Gastrocnemius medialis (tissue), 4 donors: ENCODE data around the gene IMP3. TPM values are rescaled to one million over a fixed set of nuclear protein-coding genes. Genes with fewer than 3 reads are reported as not detected.
A peak's percentile ranks its signal among the peaks of the same experiment; 100 is the strongest.

Experiments
- ATAC-seq, 2 donors: fragments of 150-250 bp; one replicate each; pipeline ENCODE4 v1.9.1; 2016
- DNase-seq, 2 donors: peaks; one replicate each; pipeline ENCODE4 v3.0.0-alpha.2; 2019
- H3K27ac ChIP-seq, 4 donors: fragments of 200-600 bp; sonication (generic); 1 replicate in 1 of 4; 2 replicates in 3 of 4; pipeline ENCODE4 v1.5.1; 2016 to 2018; ENCODE audit warnings: mild to moderate bottlenecking in 2 of 4, moderate library complexity in 1 of 4
- H3K27me3 ChIP-seq, 3 donors: fragments of 200-600 bp; sonication (generic) in 2 of 3; 1 replicate in 1 of 3; 2 replicates in 2 of 3; pipeline versions ENCODE4 v1.5.1 to v1.6.0; 2016 to 2019; ENCODE audit warnings: mild to moderate bottlenecking in 1 of 3, moderate library complexity in 1 of 3
- H3K36me3 ChIP-seq, 2 donors: fragments of 200-600 bp; sonication (generic) in 1 of 2; one replicate each; pipeline ENCODE4 v1.5.1; 2017 to 2018
- H3K4me1 ChIP-seq, 2 donors: fragments of 200-600 bp; sonication (generic) in 1 of 2; one replicate each; pipeline ENCODE4 v1.5.1; 2016 to 2017; ENCODE audit warnings: mild to moderate bottlenecking in 2 of 2
- H3K4me3 ChIP-seq, 4 donors: fragments of 200-600 bp; sonication (generic) in 3 of 4; 1 replicate in 1 of 4; 2 replicates in 3 of 4; pipeline ENCODE4 v1.5.1; 2016 to 2019; ENCODE audit warnings: mild to moderate bottlenecking in 2 of 4
- H3K9me3 ChIP-seq, 3 donors: fragments of 200-600 bp; sonication (generic) in 2 of 3; 1 replicate in 1 of 3; 2 replicates in 2 of 3; pipeline ENCODE4 v1.5.1; 2016 to 2019
- POLR2A ChIP-seq, 2 donors: fragments of 450-650 bp; IDR thresholded peaks; one replicate each; pipeline ENCODE4 v1.6.1; 2017; ENCODE audit warnings: antibody characterized with exemption in 2 of 2, mild to moderate bottlenecking in 2 of 2, moderate library complexity in 2 of 2
- in situ Hi-C, 4 donors: fragments of 200-750 bp; cut with MboI; loops; one replicate each; pipeline versions ENCODE4 v1.15.0 to v1.8.0; 2017; ENCODE audit warnings: low sequenced_read_pairs in 4 of 4
- intact Hi-C: fragments of 100-400 bp; cut with DNase I; formaldehyde crosslinking; loops from one replicate; pipeline ENCODE4 v1.15.1; 2023; ENCODE audit warnings: low total_unique reads
- total RNA-seq, 4 donors: library from RNA; depleted of rRNA; stranded (reverse); fragments of >200 nt; gene quantifications; one replicate each; pipeline versions ENCODE4 v1.1.0 to v1.2.3, GENCODE V29; 2016
- TF ChIP-seq, protein P1 (sequence below), 5 experiments: fragments of 450-650 bp in 3 of 5; fragments of 200-600 bp in 2 of 5; sonication (generic) in 2 of 5; IDR thresholded peaks in 4 of 5; conservative IDR thresholded peaks in 1 of 5; 1 replicate in 4 of 5; 2 replicates in 1 of 5; pipeline ENCODE4 v1.5.1; 2016 to 2019; ENCODE audit warnings: antibody characterized with exemption in 5 of 5, mild to moderate bottlenecking in 3 of 5, moderate library complexity in 3 of 5

IMP3 gene
- total RNA-seq, 4 donors from 2014 or later: 110 to 184 (median 153) TPM

DNA sequence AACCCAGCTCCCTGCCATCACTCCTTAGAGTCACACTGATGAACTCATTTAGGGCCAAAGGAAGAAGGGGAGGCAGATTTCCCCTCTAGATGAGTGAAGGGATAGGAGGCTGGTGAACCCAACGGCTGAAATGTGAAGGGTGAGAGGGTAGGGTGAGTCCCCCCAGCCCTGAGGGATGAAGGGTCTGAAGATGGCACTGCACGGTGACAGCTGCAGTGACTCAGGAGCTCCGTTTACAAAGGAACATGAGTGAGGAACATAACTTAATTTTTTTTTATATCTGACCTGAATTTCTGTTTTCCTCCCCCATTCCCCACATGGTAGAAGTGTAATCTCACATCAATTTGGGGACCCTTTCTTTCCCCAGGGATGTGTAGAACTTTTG, 21.7 kb upstream of the IMP3 start:
- ATAC-seq (no peak), DNase-seq (no peak)
- TF ChIP-seq, protein P1, sequence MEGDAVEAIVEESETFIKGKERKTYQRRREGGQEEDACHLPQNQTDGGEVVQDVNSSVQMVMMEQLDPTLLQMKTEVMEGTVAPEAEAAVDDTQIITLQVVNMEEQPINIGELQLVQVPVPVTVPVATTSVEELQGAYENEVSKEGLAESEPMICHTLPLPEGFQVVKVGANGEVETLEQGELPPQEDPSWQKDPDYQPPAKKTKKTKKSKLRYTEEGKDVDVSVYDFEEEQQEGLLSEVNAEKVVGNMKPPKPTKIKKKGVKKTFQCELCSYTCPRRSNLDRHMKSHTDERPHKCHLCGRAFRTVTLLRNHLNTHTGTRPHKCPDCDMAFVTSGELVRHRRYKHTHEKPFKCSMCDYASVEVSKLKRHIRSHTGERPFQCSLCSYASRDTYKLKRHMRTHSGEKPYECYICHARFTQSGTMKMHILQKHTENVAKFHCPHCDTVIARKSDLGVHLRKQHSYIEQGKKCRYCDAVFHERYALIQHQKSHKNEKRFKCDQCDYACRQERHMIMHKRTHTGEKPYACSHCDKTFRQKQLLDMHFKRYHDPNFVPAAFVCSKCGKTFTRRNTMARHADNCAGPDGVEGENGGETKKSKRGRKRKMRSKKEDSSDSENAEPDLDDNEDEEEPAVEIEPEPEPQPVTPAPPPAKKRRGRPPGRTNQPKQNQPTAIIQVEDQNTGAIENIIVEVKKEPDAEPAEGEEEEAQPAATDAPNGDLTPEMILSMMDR (IDR thresholded peaks at IDR 0.05 in 4 of 5, conservative IDR thresholded peaks at IDR 0.05 in 1 of 5): no peak
- Histone ChIP-seq H3K36me3 (no peaks in the 10 kb centered on the region), H3K9me3 (no peaks in the 10 kb centered on the region), H3K4me3 (no peak overlapping the region), H3K27ac (peak overlapping the region; percentile 69 to 74 (median 73)), H3K4me1 (peaks cover 12 to 18% of the 10 kb centered on the region in 2 donors), H3K27me3 (no peaks in the 10 kb centered on the region)
- intact Hi-C loops: no loop called here
- in situ Hi-C loops: no loop called here

DNA sequence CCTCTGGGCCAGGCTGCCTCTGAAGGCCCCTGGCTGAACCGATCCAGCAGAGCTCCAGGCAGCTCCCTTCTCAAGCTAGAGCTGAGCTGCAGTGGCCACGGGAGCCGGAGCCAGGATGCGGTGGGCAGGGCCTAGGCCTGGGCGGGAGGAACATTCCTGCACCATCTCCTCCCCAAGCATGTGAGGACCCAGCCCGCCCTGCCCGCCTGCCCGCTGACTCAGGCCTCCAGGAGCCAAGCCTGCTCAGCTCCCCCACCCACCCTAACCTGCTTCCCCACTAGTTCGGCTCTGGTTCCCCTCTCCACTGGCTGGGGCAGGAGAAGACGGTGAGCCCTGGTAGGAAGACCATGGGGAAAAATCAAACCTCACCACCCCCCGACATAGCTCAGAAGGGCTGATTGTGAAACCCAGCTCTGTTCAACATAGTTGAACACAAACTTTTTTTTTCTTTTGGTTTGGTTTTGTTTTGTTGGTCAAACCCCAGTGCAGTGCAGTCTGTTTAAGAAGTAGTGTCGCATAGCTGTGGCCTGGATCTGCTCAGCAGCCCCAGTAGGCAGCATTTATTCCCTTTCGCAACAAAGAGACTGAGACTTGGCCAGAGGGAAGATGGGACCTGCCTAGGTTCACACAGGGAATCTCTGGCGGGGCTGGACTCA, 21.2 kb upstream of the IMP3 start:
- TF ChIP-seq, protein P1 (IDR thresholded peaks at IDR 0.05 in 4 of 5, conservative IDR thresholded peaks at IDR 0.05 in 1 of 5): no peak
- no peak for TF ChIP-seq POLR2A (IDR thresholded peaks at IDR 0.05)
- no peaks in the 10 kb centered on the region for H3K36me3 ChIP-seq
- in situ Hi-C loops: no loop called here

DNA sequence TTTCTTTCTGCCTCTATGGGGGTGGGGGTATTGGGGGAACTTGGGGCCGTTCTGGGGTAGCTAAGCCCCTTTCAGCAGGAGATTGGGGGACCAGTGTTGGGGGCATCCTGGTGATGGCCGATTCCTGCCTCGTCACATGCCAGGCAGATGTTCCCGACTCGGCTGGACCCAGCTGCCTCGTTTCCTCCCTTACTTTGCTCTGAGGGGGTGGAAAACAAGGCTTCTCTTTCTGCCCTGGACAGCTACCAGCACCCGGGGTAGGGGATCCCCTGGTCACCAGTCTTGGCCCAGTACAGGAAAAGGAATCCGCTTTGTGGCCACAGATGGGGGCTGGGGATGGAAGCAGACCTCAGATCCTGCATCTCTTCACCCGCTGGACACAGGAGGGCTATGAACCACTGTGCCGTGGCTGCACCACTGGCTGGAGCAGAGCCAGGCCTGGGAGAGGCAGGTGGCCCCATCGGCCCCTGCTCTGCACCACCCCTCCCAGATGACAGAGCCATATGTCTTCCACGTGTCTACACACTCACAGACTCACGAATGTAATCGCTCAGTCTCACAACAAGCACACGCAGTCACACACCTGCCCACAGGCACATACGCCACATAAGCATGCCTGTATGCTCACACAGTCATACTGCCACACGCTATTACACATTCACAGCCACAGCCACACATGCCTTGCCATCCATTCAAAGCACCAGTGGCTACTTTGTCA, 20.1 kb upstream of the IMP3 start:
- no peak for DNase-seq
- H3K9me3 ChIP-seq: no peaks in the 10 kb centered on the region
- peak overlapping the region; percentile 34 to 74 (median 57) for H3K27ac ChIP-seq
- no peak for ATAC-seq
- H3K36me3 ChIP-seq: no peaks in the 10 kb centered on the region
- peaks cover 3 to 10% of the 10 kb centered on the region in 2 donors for H3K4me1 ChIP-seq
- intact Hi-C loops (no loop called here), in situ Hi-C loops (no loop called here)
- H3K4me3 ChIP-seq: no peak overlapping the region
- TF ChIP-seq, protein P1 (IDR thresholded peaks at IDR 0.05 in 4 of 5, conservative IDR thresholded peaks at IDR 0.05 in 1 of 5): no peak
- no peak for TF ChIP-seq POLR2A (IDR thresholded peaks at IDR 0.05)
- H3K27me3 ChIP-seq: no peaks in the 10 kb centered on the region

More for the DNA sequence above, 21.2 kb upstream of the IMP3 start:
- ATAC-seq (peak; percentile 48 to 65), DNase-seq (peak; percentile 58 to 81)
- Histone ChIP-seq H3K4me3 (no peak overlapping the region), H3K27ac (peak overlapping the region; percentile 69 to 74 (median 73)), H3K9me3 (no peaks in the 10 kb centered on the region), H3K27me3 (no peaks in the 10 kb centered on the region), H3K4me1 (peaks cover 7 to 13% of the 10 kb centered on the region in 2 donors)
- intact Hi-C loops: no loop called here

DNA sequence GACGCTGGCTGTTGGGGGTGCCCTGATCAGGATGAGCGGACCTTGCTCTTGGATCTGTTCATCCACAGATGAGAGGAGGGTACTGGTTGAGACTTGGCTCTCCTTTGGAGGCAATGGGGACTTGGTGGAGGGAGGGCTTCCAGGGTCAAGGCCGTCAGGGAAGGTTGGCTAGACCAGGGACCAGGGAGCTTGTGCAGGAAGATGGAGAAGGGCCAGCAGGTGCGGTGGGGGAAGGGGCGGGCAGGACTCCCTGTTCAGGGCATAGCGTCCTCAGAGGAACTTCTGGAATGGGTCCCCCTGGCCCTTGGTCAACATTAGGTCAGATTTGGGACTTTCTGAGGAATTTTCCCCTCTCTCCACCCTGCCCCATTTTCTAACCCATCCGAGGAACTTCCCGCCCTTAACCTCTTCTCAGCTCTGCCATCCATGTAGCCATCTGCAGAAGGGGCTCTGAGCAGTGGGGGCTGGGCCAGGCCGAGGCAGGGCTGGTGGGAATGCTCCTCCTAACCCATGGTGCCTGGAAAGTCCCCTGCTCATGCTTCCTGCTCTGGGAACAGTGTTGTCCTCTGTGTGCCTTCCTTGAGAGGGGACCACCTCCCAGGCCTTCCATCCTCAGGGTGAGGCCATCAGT, 19.2 kb upstream of the IMP3 start:
- Histone ChIP-seq H3K4me1 (peaks cover 3 to 10% of the 10 kb centered on the region in 2 donors), H3K9me3 (no peaks in the 10 kb centered on the region), H3K27me3 (no peaks in the 10 kb centered on the region), H3K36me3 (no peaks in the 10 kb centered on the region), H3K4me3 (no peak overlapping the region), H3K27ac (peak overlapping the region; percentile 34 to 74 (median 57))
- in situ Hi-C loops: no loop called here
- DNase-seq: no peak
- TF ChIP-seq POLR2A (IDR thresholded peaks at IDR 0.05): no peak
- TF ChIP-seq, protein P1 (IDR thresholded peaks at IDR 0.05 in 4 of 5, conservative IDR thresholded peaks at IDR 0.05 in 1 of 5): no peak
- intact Hi-C loops: no loop called here
- ATAC-seq: no peak
